Glomerular endothelial cell (primary cell): ENCODE measurements around the gene STK38L. TPM values are rescaled to one million over a fixed set of nuclear protein-coding genes. Genes with fewer than 3 reads are reported as not detected.

Experiments
- DNase-seq: peaks from one replicate; pipeline ENCODE4 v3.0.0-alpha.2; 2011; ENCODE audit warnings: low read depth, low spot score; ENCODE audit errors: extremely low read depth
- total RNA-seq: library from RNA; depleted of rRNA; stranded (reverse); fragments of >200 nt; gene quantifications from 2 replicates; pipeline ENCODE4 v1.2.3, GENCODE V29; 2015

The STK38L gene
- total RNA-seq, 1 donor from 2014 or later, result 24.9 TPM

DNA sequence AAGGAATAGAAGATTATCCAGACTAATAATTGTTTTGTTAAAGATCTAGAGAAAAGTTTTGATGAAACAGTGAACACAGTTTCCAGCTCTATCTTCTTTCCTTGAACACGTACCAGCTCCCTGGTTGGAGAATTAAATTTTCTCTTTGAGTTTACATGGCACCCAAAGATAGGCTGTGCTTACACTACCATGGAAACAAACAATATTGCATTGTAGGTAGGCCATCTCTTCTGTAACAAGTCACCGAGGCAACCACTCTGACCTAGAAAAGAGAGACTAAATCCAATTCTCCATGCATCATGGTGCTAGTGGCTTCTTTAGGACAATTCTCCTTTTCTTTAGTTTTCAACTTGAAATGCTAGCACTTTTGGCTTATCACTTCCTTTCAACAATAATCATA is 98.5 kb downstream of the STK38L start:
- no peak for DNase-seq

DNA sequence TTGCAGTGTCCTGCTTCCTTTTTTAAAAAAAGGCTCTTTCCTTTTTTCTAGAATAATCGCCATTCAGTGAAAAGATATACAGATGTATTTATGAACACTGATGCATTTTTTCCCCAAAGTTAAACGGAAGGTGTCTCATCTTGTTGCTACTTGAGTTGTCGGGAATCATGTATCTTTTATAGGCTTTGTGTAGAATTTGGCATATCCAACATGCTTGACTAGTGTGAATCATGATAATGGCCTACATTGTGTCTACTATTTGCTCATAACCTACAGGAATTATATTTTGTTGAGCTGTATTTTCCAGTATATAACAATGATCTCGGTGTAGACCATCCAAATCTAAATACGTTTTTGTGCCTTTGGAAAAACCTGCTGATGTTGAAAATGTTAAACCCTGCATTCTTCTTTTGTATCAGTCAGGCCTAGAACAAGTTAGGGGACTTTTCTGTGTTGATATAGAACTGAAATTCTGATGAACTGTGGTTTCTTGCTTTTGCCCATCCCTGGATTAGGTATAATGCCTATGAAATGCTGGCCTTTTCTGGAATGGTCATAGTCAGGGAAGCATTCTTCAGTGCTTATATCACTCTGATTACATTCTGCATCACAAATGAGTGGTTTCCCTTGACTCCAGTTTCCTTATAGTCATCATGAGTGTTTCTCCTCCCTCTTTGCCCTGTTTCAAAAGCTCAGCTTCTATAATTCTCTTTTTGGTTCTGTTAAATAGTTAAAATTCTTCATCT is 99.3 kb downstream of the STK38L start:
- peak; percentile 51 for DNase-seq

DNA sequence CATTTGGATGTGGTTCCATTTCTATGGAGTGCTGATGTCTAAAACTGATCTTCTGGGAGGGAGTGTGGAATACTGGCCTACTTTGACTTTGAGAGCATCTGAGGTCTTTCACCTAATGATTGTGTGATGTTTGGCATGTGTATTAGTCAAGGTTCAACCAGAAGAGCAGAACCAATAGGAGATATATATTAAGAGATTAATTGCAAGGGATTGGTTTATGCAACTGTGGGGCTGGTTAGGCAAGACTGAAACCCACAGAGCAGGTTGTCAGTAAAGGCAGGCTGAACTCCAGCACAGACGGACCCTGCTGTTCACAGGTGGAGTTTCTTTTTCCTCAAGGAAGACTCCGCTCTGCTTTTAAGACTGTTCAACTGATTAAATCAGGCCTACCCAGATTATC is 100.2 kb downstream of the STK38L start:
- no peak for DNase-seq

DNA sequence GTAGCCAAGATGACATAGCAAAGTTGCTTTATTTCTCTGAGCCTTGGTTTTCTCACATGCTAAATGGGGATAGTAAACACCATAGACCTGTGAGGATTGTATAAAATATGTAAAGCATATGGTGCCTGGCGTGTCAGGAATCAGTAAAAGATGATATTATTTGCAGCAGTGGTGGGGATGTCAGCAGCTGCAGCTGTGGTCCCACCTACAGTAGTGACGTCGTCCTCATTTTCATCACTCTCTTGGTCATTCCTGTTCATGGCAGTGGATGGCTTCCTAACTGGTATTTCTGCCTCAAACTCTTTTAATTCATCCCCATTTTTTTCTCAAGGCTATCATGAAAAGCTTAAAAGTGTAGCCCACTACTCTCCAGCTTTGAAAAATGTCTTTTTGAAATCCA is 100.7 kb downstream of the STK38L start:
- DNase-seq, result no peak

DNA sequence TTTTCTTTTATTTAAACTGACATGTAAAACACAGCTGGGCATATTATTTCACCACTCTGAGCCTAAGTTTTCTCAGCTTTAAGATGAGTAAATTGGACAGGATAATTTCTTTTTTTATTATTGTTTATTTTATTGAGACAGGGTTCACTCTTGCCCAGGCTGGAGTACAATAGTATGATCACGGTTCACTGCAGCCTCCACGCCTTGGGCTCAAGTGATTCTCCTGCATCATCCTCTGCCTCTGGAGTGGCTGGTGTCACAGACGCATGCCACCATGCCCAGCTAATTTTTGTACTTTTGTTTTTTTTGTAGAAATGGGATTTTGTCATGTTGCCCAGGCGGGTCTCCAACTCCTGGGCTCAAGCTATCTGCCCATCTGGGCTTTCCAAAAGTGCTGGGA is 101.3 kb downstream of the STK38L start:
- no peak for DNase-seq

DNA sequence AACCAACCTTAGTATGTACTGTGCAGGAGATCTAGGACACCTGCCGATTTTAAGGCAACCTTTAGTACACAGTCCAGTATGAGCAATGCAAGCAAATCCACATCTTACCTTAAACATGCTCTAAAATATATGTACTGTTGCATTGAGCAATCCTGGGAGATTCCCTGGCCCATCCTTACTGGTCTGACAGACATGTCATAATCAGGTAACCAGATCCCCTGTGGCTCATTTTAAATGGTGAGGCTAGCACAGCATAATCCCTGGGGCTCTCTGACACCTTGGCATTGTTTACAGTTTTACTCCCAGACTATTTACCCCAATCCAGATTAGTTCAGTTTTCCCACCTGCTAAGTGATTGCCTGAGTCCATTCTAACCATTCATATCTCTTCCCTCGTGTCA is 103.7 kb downstream of the STK38L start:
- DNase-seq, result no peak

DNA sequence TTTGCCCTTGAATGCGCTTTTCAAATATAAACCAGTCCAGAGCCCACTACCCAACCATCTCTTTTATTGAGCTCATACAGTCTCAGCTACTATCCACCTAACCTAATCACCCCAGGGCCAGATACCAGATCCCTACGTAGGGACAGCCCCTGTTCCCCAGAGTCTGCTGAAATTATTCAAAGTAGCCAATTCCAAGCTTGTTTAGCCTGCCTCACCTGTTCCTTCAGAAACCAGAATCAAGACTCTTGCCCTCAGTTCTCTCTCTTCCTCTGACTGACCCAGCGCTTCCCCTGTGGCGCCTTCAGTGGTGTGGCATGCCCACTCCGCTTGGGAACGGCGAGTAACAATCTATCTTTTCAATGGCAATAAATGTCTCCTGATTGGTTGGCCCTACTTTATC is 107.4 kb downstream of the STK38L start:
- DNase-seq, result no peak

DNA sequence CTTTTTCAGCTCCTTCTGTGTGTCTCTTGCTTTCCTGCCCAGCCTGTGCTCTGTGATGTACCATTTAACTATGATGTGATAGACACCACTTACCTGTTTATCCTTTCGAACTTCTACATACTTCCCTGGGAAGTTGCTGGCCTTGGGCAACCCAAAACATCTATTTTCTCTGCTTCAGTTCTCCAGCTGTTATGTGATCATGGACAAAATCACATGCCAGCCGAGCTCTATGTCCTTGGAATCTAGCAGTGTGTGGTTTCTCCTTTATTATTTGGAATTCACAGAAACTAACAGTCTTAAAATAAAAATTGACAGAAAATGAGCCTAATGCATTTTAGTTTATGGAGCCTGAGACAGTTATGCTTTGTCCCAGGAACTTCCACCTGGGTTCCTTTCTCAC is 111.4 kb downstream of the STK38L start:
- DNase-seq, result no peak

DNA sequence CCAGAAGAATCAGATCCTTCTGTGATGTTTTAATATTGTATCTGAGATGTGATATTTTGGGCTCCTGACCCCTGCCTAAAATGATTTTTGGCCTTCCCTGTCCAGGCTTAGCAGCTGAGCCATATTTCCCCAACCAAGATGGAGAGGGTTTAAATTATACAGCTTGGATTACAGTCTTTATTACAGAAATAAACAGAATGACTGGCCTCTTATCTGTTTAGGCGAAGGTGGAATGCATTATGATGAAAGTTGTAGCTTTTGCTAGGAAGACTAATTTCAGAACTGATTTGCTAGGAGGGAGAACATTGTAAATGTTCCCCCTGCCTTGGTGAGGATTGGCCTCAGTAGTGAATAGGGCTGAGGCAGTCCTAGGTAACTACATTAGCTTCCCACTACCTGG is 111.9 kb downstream of the STK38L start:
- no peak for DNase-seq

DNA sequence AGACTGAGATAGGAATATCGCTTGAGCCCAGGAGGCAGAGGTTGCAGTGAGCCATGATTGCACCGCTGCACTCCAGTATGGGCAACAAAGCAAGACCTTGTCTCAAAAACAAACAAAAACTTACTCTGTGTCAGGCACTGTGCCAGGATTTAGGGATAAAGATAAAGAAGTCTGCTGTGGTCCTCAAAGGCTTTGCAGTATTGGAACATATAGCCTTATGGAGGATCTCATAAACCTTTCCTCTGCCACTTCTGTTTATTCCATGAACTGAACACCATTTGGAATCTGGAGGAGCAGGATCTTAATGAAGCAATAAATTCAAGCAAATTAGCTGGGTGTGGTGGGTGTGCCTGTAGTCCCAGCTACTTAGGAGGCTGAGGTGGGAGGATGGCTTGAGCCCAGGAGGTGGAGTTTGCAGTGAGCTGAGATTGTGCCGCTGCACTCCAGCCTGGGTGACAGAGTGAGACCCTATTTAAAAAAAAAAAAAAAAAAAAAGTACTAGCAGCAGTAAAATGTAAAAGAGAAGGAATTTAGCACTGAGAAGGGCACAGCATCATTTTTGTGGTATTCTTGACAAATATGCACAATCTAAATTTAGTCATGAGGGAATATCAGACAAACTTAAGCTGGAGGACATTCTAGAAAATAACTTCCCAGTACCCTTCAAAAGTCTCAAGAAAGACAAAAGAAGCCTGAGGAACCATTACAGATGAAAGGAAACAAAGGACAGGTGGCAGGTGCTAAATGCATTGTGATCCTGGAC is 115.7 kb downstream of the STK38L start:
- no peak for DNase-seq

DNA sequence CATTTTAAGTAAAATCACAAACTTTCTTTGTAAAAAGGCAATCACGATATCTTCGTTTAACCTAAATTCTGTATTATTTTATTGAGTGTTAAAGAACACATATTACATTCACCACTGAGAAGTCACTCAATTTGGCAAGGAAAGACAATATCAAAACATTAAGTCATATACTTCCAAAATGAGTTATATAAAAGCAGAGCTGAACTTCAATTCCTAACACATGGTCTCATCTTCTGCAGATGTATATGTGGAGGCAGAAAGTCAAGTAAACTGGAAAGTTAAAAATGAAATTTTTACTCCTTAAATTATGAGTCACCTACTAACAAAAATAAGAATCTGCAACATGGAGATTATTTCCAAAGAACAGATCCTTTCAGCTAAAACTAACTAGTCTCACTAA is 117.3 kb downstream of the STK38L start:
- no peak for DNase-seq

DNA sequence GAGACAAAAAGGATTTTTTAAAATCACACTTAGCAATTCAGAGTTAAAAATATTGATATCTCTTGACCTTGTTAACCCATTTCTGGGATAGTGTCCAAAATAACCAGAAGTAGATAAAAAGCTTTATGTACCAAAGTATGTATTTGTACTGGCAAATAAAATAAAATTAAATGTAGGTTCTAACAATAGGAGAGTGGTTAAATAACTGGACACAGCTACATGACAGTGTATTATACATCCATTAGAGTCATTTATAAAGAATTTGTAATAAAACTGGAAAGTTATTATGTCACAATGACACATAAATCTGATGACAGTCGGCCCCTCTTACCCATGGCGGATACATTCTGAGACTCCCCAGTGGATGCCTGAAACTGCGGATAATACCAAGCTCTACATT is 122.5 kb downstream of the STK38L start:
- no peak for DNase-seq

DNA sequence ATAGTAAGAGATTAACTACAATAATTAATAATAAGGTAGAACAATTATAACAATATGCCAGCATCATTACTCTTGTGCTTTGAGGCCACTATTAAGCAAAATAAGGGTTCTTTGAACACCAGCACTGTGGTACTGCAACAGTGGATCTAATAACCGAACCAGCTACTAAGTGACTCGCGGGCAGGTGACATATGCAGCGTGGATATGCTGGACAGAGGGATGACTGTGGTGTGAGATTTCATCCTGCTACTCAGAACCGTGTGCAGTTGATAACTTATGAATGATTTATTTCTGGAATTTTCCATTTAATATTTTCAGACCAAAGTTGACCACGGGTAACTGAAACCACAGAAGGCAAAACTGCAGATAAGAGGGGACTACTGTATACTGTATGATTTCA is 123.0 kb downstream of the STK38L start:
- no peak for DNase-seq

Other genes with a start within 250 kb of the STK38L start
- gene TM7SF3, start 229.9 kb upstream of the STK38L start, total RNA-seq, result 64.9 and 105 TPM in 2 replicates
- 29.1 and 39.6 TPM in 2 replicates for gene MED21, start 221.7 kb upstream of the STK38L start, total RNA-seq
- gene C12orf71, start 161.7 kb upstream of the STK38L start, total RNA-seq, result not detected in 2 replicates
- gene BMAL2, start 88.5 kb downstream of the STK38L start, total RNA-seq, result 30.1 and 33.3 TPM in 2 replicates
- gene SMCO2, start 202.4 kb downstream of the STK38L start, total RNA-seq, result 0.88 TPM in 1 of 2 replicates, not detected in the other